ENCODE results near the gene SPEM3.

GRCh38 chr17:7437950-7438614, 9.4 kb downstream of the SPEM3 start:
- TF ChIP-seq ISL1 (CRISPR knock-in tag; IDR thresholded peaks at IDR 0.05) (no peak), ZFP30 (CRISPR knock-in tag; IDR thresholded peaks at IDR 0.05) (no peak), RARB (CRISPR knock-in tag; IDR thresholded peaks at IDR 0.05) (no peak), ZC3H10 (CRISPR knock-in tag; IDR thresholded peaks at IDR 0.05) (no peak), CSDC2 (CRISPR knock-in tag; IDR thresholded peaks at IDR 0.05) (no peak), ARNTL (CRISPR knock-in tag; IDR thresholded peaks at IDR 0.05; ENCODE audit: borderline replicate concordance, low read depth) (no peak)
- TF ChIP-seq, protein P1, sequence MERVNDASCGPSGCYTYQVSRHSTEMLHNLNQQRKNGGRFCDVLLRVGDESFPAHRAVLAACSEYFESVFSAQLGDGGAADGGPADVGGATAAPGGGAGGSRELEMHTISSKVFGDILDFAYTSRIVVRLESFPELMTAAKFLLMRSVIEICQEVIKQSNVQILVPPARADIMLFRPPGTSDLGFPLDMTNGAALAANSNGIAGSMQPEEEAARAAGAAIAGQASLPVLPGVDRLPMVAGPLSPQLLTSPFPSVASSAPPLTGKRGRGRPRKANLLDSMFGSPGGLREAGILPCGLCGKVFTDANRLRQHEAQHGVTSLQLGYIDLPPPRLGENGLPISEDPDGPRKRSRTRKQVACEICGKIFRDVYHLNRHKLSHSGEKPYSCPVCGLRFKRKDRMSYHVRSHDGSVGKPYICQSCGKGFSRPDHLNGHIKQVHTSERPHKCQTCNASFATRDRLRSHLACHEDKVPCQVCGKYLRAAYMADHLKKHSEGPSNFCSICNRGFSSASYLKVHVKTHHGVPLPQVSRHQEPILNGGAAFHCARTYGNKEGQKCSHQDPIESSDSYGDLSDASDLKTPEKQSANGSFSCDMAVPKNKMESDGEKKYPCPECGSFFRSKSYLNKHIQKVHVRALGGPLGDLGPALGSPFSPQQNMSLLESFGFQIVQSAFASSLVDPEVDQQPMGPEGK (CRISPR knock-in tag; IDR thresholded peaks at IDR 0.05; ENCODE audit: borderline replicate concordance): no peak
- TF ChIP-seq, protein P2, sequence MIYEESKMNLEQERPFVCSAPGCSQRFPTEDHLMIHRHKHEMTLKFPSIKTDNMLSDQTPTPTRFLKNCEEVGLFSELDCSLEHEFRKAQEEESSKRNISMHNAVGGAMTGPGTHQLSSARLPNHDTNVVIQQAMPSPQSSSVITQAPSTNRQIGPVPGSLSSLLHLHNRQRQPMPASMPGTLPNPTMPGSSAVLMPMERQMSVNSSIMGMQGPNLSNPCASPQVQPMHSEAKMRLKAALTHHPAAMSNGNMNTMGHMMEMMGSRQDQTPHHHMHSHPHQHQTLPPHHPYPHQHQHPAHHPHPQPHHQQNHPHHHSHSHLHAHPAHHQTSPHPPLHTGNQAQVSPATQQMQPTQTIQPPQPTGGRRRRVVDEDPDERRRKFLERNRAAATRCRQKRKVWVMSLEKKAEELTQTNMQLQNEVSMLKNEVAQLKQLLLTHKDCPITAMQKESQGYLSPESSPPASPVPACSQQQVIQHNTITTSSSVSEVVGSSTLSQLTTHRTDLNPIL (CRISPR knock-in tag; IDR thresholded peaks at IDR 0.05; ENCODE audit: low read depth): no peak
